GM18520 (cell line): Measurements from ENCODE around the gene LIPH.
A peak's percentile ranks its signal among the peaks of the same experiment; 100 is the strongest.

ENCODE experiments used
- ATAC-seq: cut with Tn5 transposase; IDR thresholded peaks from one replicate; pipeline ENCODE4 v1.9.1; 2021; ENCODE audit not compliant: unreplicated experiment

Gene LIPH

DNA sequence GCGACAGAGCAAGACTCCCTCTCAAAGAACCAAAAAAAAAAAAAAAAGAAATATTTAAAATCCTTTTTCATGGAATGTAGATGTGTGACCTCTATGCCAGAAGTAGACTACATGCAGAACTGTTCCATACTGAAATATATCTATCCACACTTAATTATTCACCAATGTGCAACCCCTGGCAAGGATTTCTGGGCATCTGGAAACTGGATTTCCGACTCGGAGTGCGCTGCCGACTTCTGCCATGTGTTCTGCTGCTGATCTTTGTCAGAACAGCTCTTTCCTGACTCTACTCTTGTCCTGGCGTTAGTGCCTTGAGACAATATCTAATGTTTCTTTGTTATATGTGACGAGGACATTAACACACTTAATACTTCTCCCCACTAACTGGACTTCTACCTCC is 11.7 kb downstream of the LIPH start:
- no peak for ATAC-seq

GRCh38 chr3:185539934-185540333 is 12.5 kb downstream of the LIPH start:
- ATAC-seq = no peak

- ATAC-seq = peak; percentile 97
These were observed 14.9 kb downstream of the LIPH start for GRCh38 chr3:185537369-185537970.

DNA sequence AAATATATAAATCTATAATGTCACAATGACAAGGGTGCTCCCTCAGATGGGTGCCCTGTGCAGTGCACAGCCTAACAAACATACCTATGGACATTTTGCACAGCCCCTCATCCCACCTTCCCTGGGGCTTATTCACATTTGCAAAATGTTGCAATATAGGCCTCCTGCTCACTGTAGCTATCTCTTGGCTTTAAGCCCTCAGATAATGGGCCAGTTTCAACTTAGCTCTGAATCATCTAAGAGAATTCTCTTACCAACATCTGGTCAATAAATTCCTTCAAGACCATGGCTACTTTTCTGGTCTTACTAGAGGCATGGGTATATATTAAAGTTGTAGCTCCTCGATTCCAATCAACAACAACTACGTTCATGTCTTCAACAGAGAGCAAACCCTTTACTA is 17.9 kb downstream of the LIPH start:
- no peak for ATAC-seq

- ATAC-seq = no peak
These were observed 19.5 kb downstream of the LIPH start for GRCh38 chr3:185532901-185533300.

GRCh38 chr3:185530856-185531255 is 21.5 kb downstream of the LIPH start:
- ATAC-seq = no peak

- ATAC-seq = no peak
These were observed 23.9 kb downstream of the LIPH start for GRCh38 chr3:185528532-185528931.

DNA sequence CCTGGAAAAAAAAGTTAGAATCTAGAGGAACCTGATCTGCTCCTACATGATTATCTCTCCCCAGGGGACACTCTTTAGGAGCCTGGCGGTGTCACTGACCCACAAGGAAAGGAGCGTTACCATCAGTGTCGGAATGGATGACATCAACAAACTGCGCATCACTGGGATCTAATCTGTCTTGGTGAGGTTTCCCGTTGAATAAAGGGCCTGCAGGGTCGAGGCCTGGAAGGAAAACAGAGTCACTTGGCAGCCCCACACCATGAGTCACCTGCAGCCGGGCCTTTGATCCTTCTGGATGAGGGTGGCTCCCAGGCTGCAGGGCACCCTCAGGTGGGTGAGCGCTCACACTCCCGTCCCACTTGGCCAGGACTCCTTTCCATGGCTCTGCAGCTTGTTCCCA is 25.0 kb downstream of the LIPH start:
- ATAC-seq = no peak

DNA sequence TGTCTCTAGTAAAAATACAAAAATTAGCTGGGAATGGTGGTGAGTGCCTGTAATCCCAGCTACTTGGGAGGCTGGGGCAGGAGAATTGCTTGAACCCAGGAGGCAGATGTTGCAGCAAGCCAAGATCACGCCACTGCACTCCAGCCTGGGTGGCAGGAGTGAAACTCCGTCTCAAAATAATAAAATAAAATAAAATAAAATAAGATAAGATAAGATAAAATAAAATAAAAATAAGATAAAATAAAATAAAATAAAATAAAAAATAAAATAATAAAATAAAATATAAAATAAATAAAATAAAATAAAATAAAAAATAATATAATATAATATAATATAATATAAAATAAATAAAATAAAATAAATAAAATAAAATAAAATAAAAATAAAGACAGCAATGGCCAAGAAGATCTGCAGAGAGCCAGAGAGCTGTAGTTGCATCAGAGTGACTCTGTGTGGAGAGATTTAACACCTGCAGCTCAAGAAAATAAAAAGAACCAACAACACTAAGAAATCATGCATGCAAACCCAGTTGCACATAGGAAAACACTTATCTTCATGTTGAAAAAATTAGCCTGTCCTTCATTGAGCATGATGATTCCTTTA is 25.9 kb downstream of the LIPH start:
- ATAC-seq = no peak

GRCh38 chr3:185521349-185522138 is 30.8 kb downstream of the LIPH start:
- ATAC-seq = no peak

DNA sequence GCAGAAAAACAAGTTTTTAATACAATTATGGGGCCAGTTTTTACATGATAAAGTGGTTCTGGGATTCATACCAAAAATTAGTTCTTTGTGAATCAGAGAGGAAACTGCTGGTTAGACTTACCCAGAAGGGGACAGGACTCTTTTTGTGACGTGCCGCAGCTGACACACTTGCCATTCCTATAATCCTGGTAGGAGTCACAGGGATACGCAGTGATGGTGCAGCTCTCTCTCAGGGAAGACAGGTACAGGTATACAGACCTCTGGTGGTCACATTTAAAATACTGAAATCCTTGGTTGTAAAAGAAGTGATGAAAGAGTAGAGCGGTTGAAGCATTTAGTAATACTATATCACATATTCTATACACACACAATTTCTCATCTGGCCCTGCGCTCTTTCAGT is 33.4 kb downstream of the LIPH start:
- ATAC-seq = no peak

DNA sequence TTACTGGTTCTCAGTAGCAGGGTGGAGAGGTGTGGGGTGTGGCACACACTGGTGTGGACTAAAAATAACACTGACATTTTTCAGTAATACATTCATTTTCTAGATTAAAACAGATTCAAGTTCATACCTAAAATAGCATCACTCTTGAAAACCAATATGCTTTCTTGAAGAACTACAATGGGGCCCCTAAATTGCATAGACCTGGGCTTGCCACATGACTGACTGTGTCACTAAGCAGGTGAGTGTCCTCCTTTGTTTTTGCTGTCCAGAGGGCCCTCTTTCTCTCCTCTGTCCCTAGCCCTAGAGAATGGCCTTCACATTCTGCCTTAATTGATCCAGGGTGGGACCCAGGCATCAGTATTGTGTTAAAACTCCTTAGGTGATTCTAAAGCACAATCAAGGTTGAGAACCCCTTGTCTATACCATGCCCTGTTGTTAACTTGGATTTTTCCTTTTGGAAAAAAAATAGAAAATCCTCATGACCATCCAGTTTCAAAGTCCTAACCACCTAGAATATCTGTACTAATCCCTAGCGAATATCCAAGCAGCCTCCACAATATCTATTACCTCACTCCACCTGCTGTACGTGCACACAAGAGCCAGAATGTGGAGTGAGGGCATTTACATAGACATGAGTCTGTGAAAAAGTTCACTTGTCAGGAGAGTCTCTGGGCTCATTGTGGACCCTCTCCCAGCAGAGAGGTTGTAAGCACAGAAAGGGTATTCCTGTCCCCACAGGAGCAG is 34.8 kb downstream of the LIPH start:
- ATAC-seq = no peak

- no peak for ATAC-seq
These were observed 40.7 kb downstream of the LIPH start for GRCh38 chr3:185511711-185512110.

- no peak for ATAC-seq
These were observed 43.9 kb downstream of the LIPH start for GRCh38 chr3:185508335-185508991.

- no peak for ATAC-seq
These were observed 44.5 kb downstream of the LIPH start for GRCh38 chr3:185507883-185508282.

GRCh38 chr3:185504636-185505035 is 47.8 kb downstream of the LIPH start:
- no peak for ATAC-seq

GRCh38 chr3:185503521-185503920 is 48.9 kb downstream of the LIPH start:
- ATAC-seq = no peak

DNA sequence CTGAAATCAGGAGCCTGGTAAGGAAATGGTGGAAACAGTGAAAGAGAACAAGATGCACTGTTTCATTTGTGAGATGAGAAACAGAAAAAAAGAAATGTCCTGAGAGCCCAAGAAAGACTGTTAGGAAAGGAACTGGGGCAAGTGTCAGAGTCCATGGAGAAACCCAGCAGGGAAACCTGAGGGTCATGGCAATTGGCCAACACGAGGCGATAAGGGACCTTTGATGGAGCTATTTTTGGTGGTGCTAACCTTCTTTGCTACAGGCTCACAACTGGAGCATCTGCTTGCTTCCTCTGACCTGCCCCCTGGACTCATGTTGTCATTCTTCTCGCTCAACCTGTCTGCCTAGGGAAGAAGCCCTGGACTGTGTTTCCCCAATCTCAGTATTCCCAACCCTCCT is 49.4 kb downstream of the LIPH start:
- no peak for ATAC-seq

- peak; percentile 93 for ATAC-seq
These were observed 53.6 kb downstream of the LIPH start, which contains the start of gene TMEM41A for GRCh38 chr3:185498503-185499396. Gene TMEM41A, minus strand, starts transcription at chr3:185499035. Its CDS starts 74 bp downstream, at chr3:185498961.

GRCh38 chr3:185490241-185490640 is 62.1 kb downstream of the LIPH start:
- ATAC-seq = no peak
